IMR-90 (cell line): ENCODE results near the gene GRM5.

Source experiments
- CEBPB ChIP-seq: IDR thresholded peaks from 2 replicates; pipeline ENCODE4 v1.6.1; 2012; ENCODE audit warnings: low read depth, low read length, improper control_type of control experiment
- CTCF ChIP-seq: conservative IDR thresholded peaks from 2 replicates; pipeline ENCODE4 v1.5.1; 2012; ENCODE audit warnings: mild to moderate bottlenecking, low read depth, low read length, improper control_type of control experiment
- POLR2A ChIP-seq: IDR thresholded peaks from 2 replicates; pipeline ENCODE4 v1.6.1; 2012; ENCODE audit warnings: mild to moderate bottlenecking, low read depth, low read length
- RFX5 ChIP-seq: IDR thresholded peaks from 2 replicates; pipeline ENCODE4 v1.8.0; 2012; ENCODE audit warnings: low read depth, mild to moderate bottlenecking, low read length, moderate library complexity
- USF2 ChIP-seq: fragments of 150-350 bp; IDR thresholded peaks from 2 replicates; pipeline ENCODE4 v1.6.1; 2017; ENCODE audit warnings: mild to moderate bottlenecking, antibody characterized with exemption, low read length, low read depth

- no peak for TF ChIP-seq POLR2A
- TF ChIP-seq CTCF: no peak
- TF ChIP-seq RFX5: no peak
- no peak for TF ChIP-seq CEBPB
- TF ChIP-seq USF2: no peak
Measured at GRCh38 chr11:88657076-88657738, 408.6 kb downstream of the GRM5 start.
